GM12864 (cell line): ENCODE results near the gene HBA2.
"Not testable (repeated sequence)": the region's sequence is repeated elsewhere in the genome, so short reads cannot be mapped to it uniquely, and the experiment has no call there.

Source experiments
- DNase-seq: peaks from one replicate; pipeline ENCODE4 v3.0.0-alpha.2; 2011; ENCODE audit warnings: low read depth
- H3K4me3 ChIP-seq: 2 replicates; pipeline ENCODE4 v1.5.1; 2011; ENCODE audit warnings: mild to moderate bottlenecking, low read depth, low read length, control low read depth
- TF ChIP-seq, protein P1 (sequence below): IDR thresholded peaks from 2 replicates; pipeline ENCODE4 v1.5.1; 2011; ENCODE audit warnings: low read depth, mild to moderate bottlenecking, moderate library complexity, low read length, control low read depth, inconsistent platforms; ENCODE audit errors: missing control alignments

Gene HBA2

DNA sequence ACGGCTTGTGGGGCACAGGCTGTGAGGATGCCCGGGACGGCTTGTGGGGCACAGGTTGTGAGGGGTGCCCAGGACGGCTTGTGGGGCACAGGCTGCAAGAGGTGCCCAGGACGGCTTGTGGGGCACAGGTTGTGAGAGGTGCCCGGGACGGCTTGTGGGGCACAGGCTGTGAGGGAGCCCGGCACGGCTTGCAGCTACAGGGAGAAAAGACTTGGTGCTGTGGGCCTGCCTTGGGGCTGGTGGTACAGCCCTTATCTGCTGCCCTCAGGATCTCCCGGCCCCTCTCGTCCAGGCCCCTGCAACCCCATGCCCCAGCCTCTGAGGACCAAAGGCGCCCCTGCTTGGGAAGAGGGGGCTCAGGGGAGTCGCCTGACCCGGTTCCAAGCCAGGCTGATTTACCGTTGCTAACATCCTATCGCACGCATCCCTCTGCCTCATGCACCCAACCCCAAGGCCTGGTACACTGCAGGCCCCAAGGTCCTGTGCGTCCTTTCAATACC, 11.9 kb upstream of the HBA2 start:
- DNase-seq, result no peak
- TF ChIP-seq, protein P1, sequence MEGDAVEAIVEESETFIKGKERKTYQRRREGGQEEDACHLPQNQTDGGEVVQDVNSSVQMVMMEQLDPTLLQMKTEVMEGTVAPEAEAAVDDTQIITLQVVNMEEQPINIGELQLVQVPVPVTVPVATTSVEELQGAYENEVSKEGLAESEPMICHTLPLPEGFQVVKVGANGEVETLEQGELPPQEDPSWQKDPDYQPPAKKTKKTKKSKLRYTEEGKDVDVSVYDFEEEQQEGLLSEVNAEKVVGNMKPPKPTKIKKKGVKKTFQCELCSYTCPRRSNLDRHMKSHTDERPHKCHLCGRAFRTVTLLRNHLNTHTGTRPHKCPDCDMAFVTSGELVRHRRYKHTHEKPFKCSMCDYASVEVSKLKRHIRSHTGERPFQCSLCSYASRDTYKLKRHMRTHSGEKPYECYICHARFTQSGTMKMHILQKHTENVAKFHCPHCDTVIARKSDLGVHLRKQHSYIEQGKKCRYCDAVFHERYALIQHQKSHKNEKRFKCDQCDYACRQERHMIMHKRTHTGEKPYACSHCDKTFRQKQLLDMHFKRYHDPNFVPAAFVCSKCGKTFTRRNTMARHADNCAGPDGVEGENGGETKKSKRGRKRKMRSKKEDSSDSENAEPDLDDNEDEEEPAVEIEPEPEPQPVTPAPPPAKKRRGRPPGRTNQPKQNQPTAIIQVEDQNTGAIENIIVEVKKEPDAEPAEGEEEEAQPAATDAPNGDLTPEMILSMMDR, result no peak
- H3K4me3 ChIP-seq, result no peak overlapping the region

- TF ChIP-seq, protein P1, result no peak
Observed at GRCh38 chr16:162271-162991, 10.2 kb upstream of the HBA2 start.

DNA sequence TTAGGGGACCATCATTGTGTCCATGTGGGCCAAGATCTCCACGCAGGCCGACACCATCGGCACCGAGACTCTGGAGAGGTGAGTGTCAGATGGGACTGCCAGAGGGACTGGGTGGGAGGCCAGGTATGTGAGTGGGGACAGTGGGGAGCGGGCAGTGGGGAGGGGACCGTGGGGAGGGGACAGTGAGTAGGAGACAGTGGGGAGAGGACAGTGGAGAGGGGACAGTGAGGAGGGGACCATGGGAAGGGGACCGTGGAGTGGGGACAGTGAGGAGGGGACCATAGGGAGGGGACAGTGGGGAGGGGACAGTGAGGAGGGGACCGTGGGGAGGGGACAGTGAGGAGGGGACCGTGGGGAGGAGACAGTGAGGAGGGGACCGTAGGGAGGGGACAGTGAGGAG, 9.5 kb upstream of the HBA2 start:
- not testable (repeated sequence) for H3K4me3 ChIP-seq, DNase-seq

More at GRCh38 chr16:162271-162991, 10.2 kb upstream of the HBA2 start:
- no peak for DNase-seq
- H3K4me3 ChIP-seq, result no peak overlapping the region

DNA sequence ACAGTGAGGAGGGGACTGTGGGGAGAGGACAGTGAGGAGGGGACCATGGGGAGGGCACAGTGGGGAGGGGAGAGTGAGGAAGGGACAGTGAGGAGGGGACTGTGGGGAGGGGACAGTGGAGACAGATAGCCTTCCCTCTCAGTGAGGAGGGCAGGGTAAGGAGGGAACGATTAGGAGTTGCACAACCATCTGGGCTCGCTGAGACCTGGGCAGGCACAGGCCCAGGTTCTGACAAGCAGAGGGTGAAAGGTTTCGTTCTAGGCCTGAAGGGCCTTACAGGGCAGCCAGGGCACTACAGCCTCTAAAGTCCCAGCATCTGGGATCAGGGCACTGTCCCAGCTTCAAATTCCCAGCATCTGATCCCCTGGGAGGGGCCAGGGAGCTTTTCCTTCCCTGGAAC, 9.0 kb upstream of the HBA2 start:
- not testable (repeated sequence) for H3K4me3 ChIP-seq, DNase-seq

DNA sequence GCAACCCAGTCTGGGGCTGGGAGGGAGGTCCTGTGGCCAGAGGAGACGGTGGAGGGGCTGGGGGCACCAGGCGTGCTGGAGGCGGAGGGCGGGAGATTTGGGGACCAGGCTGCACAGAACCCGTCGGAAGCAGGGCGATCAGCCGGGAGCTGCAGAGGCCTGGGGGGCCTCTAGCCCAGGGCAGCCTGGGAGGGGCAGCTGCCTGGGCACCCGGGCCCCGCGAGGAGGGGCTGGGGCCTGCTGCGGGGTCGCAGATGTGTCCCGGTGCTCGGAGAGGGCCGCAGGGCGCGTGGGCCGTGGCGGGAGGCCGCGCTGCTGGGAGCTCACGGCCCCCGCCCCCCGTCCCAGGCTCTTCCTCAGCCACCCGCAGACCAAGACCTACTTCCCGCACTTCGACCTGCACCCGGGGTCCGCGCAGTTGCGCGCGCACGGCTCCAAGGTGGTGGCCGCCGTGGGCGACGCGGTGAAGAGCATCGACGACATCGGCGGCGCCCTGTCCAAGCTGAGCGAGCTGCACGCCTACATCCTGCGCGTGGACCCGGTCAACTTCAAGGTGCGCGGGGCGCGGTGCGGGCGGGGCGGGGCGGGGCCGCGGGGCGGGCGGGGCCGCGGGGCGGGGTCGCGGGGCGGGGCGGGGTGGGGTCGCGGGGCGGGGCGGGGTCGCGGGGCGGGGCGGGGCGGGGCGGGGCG, 8.4 kb upstream of the HBA2 start:
- H3K4me3 ChIP-seq, DNase-seq: not testable (repeated sequence)

DNA sequence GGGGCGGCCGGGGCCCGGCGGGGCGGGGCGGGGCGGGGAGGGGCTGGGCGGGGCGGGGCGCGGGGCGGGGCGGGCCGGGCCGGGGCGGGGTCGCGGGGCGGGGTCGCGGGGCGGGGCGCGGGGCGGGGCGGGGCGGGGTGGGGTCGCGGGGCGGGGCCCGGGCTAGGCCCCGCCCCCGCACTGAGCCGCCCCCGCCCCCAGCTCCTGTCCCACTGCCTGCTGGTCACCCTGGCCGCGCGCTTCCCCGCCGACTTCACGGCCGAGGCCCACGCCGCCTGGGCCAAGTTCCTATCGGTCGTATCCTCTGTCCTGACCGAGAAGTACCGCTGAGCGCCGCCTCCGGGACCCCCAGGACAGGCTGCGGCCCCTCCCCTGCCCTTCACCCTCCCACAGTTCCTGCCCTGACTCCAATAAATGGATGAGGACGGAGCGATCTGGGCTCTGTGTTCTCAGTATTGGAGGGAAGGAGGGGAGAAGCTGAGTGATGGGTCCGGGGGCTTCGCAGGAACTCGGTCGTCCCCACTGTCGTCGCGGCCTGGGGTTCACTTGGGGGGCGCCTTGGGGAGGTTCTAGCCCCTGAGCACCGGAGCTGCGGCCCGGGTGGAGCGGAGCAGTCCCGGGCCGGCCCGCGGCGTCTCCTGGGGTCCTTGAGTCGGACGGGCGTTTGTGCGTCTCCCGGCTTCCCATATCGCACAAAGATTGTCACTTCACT, 7.7 kb upstream of the HBA2 start:
- peak overlapping the region; percentile 4 for H3K4me3 ChIP-seq
- TF ChIP-seq, protein P1, result no peak
- DNase-seq, result no peak

- peak within 1 kb of the TSS; percentile 4 for H3K4me3 ChIP-seq
- no peak for DNase-seq
- TF ChIP-seq, protein P1, result no peak
Observed at GRCh38 chr16:165539-166374, 6.9 kb upstream of the HBA2 start, which contains the start of gene HBM. TSS of gene HBM (plus strand) at chr16:165978. CDS start at chr16:165998, 20 bp downstream.
